ENCODE data around the gene CEP112. TPM values are rescaled to one million over a fixed set of nuclear protein-coding genes. Genes with fewer than 3 reads are reported as not detected.
A peak's percentile ranks its signal among the peaks of the same experiment; 100 is the strongest.

CEP112 gene
- polyA plus RNA-seq (ENCODE audit: insufficient read length in 4 of 4), result 10 to 100 TPM; 11.3 to 17.8 (median 16.9) TPM

DNA sequence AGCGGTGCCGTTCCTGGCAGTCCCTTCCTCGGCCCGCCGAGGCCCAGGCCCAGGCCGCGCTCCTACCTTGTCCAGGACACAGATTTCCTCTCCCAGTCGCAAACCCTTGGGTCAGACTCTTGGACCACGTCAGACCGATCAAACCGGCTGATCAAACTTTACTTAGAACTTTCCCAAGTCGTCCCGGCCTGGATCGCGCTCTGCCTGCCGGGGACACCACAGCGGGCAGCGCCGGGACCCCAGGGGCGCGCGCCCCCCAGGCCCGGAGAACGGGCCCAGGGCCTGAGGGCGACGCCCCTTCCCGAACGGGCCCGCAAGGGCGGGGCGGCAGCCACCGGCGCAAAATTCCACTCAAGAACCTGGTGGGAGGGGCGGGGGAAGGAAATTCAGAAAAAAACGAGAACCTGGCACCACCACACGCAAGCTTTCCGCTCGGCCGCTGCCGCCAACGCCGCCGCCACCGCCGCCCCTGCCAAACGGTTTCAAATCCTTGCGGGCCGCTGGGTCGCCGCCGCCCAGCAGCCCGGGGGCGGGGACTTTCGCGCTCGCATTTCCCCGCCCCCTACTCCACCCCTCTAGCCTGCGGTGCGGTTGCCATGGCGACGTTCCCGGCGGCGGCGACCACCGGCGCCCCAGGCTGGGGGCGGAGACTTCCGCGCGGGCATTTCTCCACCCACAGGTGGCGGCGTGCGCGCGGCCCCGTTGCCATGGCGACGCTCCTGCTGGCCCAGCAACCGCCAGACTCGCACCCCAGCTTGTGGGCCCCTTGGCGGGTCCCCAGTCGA lies at the start of gene CEP112:
Gene CEP112 (minus strand): TSS at position 541 of the 785 bp plus-strand sequence.
- DNase-seq (ENCODE audit: low read depth in 4 of 4, low spot score in 3 of 4), result peak; percentile 69 to 83 (median 75)

- no peak for DNase-seq (ENCODE audit: low read depth in 4 of 4, low spot score in 3 of 4)
Observed at GRCh38 chr17:66240630-66241029, 48.7 kb upstream of the CEP112 start.

GRCh38 chr17:66240013-66240412 lies 48.1 kb upstream of the CEP112 start:
- DNase-seq (ENCODE audit: low read depth in 4 of 4, low spot score in 3 of 4), result no peak

DNA sequence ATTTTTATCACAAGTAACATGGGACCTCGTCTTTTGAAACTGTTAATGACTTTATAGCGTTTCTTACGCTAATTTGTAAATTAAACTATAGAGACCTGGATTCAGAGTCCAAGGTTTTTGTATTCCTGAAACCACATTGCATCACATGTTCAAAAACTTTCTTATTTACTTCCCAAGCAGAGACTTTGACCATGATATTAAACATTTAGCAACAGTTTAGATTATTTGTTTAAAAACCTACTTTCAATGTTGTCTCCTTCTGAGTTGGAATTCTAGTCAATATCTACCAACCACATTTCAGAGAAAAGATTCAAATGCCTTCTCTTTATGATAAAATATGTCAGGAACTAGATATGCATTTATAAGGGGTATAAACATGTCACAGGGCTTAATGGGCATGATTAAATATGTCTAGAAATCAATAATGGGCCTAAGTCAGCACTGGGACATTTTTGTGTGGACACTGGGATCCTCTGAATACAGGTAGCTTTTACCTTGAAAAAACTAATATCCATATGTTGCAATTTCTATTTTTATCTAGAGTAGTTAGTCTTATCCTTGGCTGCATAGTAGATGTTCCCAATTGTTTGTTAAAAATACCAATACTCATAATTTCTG lies 43.6 kb upstream of the CEP112 start:
- no peak for DNase-seq (ENCODE audit: low read depth in 4 of 4, low spot score in 3 of 4)

GRCh38 chr17:66234611-66235010 lies 42.7 kb upstream of the CEP112 start:
- DNase-seq (ENCODE audit: low read depth in 4 of 4, low spot score in 3 of 4), result no peak

- no peak for DNase-seq (ENCODE audit: low read depth in 4 of 4, low spot score in 3 of 4)
Observed at GRCh38 chr17:66233023-66233753, 41.3 kb upstream of the CEP112 start.

DNA sequence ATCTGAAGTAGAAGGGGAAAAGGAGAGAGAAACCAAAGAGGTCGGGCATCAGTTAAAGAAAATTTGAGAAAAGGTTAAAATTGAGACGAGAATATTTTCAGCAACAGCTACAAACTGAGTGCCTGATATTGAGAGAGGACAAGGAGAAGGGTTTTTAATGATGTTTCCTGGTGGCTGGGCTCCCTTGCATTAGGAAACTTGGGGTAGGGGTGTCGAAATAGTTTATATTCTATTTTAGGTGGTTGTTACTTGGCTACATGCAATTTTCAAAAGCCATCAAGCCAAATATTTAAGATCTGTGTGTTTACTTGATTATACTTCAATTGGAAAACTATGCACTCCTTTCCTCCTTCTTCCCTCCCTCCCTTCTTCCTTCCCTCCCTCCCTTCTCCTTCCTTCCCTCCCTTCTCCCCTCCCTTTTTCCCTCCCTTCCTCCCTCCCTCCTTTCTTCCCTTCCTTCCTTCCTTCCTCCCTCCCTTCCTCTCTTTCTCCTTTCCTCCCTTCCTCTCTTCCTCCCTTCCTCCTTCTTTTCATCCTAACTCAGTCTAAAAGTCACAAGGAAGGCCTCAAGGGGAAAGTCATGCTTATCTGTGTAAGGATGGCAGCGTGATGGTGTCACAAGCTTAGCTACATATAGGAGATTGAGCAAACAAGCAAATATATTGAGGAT lies 39.1 kb upstream of the CEP112 start:
- DNase-seq (ENCODE audit: low read depth in 4 of 4, low spot score in 3 of 4), result no peak

DNA sequence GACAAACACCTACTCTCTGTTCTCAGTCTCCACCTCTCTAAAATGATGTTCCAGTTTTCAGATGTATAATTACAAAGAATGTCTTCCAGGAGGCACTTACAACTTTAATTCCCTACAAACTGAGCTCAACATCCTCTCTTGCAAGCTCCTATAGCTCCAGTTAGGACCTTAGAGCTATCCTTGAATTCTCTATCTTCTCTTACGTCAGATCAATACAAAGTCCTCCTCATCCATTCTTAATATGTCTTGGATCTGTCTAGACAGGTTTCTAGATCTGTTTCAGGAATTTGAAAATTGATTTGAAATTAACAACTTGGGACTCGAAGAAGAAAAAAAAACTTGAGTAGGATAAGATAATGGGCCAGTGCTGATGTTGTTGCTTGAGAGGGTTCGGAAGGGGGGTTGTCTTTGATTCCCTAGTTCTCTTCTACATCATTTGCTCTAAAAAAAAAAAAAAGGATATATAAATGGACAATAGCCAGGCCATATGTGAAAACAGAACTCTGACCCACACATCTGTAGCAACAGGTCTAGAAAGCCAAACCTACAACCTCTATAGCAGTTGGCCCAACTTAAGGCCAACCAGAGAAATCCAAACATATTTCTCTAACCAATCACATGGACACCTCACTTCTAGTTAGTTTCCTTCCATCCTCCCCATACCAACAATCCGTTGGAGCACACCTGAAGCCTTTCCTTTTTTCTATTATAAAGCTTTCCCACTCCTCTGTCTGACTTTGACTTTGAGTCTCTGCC lies 38.0 kb upstream of the CEP112 start:
- no peak for DNase-seq (ENCODE audit: low read depth in 4 of 4, low spot score in 3 of 4)

GRCh38 chr17:66228887-66229782 lies 37.2 kb upstream of the CEP112 start, which contains the start of gene APOH:
APOH (minus strand) TSS chr17:66229415; CDS start chr17:66229379, 36 bp downstream.
- no peak for DNase-seq (ENCODE audit: low read depth in 4 of 4, low spot score in 3 of 4)

- no peak for DNase-seq (ENCODE audit: low read depth in 4 of 4, low spot score in 3 of 4)
Observed at GRCh38 chr17:66227212-66228045, 35.5 kb upstream of the CEP112 start.

- DNase-seq (ENCODE audit: low read depth in 4 of 4, low spot score in 3 of 4), result no peak
Observed at GRCh38 chr17:66222798-66223350, 30.9 kb upstream of the CEP112 start.

DNA sequence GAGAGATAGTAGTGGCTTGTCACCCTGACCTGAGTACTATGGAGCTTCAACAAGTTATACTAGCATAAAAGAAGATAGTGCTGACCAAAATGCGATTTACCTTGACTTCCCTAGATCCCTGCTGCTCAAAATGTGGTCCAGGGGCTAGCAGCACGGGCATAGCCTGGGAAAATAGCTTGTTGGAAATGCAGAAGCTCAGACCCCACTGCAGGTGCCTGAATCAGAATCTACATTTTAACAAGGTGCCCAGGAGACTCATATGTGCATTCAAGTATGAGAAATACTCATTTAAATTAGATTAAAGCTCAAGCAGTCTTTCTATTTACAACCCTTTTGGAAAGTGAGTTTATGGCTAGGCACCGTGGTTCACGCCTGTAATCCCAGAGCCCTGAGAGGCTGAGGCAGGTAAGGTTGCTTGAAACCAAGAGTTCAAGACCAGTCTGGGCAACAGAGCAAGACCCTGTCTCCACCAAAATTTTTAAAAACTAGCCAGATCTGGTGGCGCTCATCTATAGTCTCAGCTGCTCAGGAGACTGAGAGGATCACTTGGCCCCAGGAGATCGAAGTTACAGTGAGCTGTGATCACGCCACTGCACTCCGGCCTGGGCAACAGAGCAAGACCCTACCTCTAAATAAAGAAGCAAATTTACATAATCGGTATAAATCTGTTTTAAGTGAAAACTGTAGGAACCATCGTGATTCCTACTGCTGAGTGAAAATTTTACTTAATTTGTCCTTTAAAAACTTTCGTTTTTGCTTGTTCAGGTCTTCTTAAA lies 30.0 kb upstream of the CEP112 start:
- no peak for DNase-seq (ENCODE audit: low read depth in 4 of 4, low spot score in 3 of 4)

- DNase-seq (ENCODE audit: low read depth in 4 of 4, low spot score in 3 of 4), result no peak
Observed at GRCh38 chr17:66221343-66221742, 29.4 kb upstream of the CEP112 start.

- DNase-seq (ENCODE audit: low read depth in 4 of 4, low spot score in 3 of 4), result no peak
Observed at GRCh38 chr17:66220079-66220835, 28.3 kb upstream of the CEP112 start.

GRCh38 chr17:66215529-66215911 lies 23.6 kb upstream of the CEP112 start:
- DNase-seq (ENCODE audit: low read depth in 4 of 4, low spot score in 3 of 4), result no peak

- no peak for DNase-seq (ENCODE audit: low read depth in 4 of 4, low spot score in 3 of 4)
Observed at GRCh38 chr17:66214884-66215528, 23.1 kb upstream of the CEP112 start.
